K562 (cell line): ENCODE measurements around the gene PARD3. TPM values are rescaled to one million over a fixed set of nuclear protein-coding genes. Genes with fewer than 3 reads are reported as not detected.

ENCODE experiments used
- ATAC-seq: fragments of 200-7000 bp; cut with Tn5 transposase; 3 replicates; pipeline ENCODE4 v1.9.1; 2020; ENCODE audit warnings: moderate library complexity
- BruUV-seq: library from RNA; stranded (reverse); fragments of 400-500 nt; replicated peaks from 2 replicates; lab custom pipeline; 2021; lab: Mats Ljungman, UMichigan
- CTCF ChIA-PET: fragments of 300-600 bp; formaldehyde crosslinking; extraction: SDS; loops from one replicate; lab custom pipeline; 2021; ENCODE audit warnings: low intra/inter-chr PET ratio; lab: Yijun Ruan, JAX
- POLR2A ChIA-PET: fragments of 300-600, 350-650 bp; sonication (Branson Sonifier 250); formaldehyde crosslinking; extraction: SDS; loops from one replicate; lab custom pipeline; 2021; ENCODE audit warnings: antibody characterized with exemption, inconsistent platforms; lab: Yijun Ruan, JAX
- DNase-seq, 4 experiments: peaks; one replicate each; pipeline versions ENCODE4 v3.0.0 to v3.0.0-alpha.2; 2011 to 2018; ENCODE audit warnings: low spot score in 3 of 4, mixed read lengths in 3 of 4; ENCODE audit errors: extremely low read depth in 1 of 4
- FAIRE-seq: peaks from 2 replicates; lab custom pipeline; 2011; peaks lifted over from hg19 to GRCh38; lab: Jason Lieb, UNC
- H2AFZ ChIP-seq: 2 replicates; pipeline ENCODE4 v1.6.0; 2011; ENCODE audit warnings: low read depth, low read length, control low read depth, inconsistent platforms
- H3K27ac ChIP-seq: fragments of 200-600 bp; 3 replicates; pipeline ENCODE4 v1.8.0; 2011; ENCODE audit warnings: low read depth, mild to moderate bottlenecking, control low read depth, inconsistent platforms, low read length, moderate library complexity, mixed read lengths; ENCODE audit errors: extremely low read depth
- H3K27me3 ChIP-seq, 2 experiments: fragments of 300-600 bp in 1 of 2; 2 replicates in 1 of 2; 3 replicates in 1 of 2; pipeline versions ENCODE4 v1.6.0 to v1.8.0; 2011; ENCODE audit warnings: inconsistent platforms in 2 of 2, low read length in 2 of 2, mild to moderate bottlenecking in 1 of 2, mixed read lengths in 1 of 2, moderate library complexity in 1 of 2; ENCODE audit not compliant: control insufficient read depth in 2 of 2, insufficient read depth in 2 of 2
- H3K36me3 ChIP-seq: fragments of 300-600 bp; 3 replicates; pipeline ENCODE4 v1.8.0; 2011; ENCODE audit warnings: mild to moderate bottlenecking, low read length, inconsistent platforms; ENCODE audit not compliant: control insufficient read depth, insufficient read depth
- H3K4me1 ChIP-seq, 2 experiments: fragments of 200-600 bp in 1 of 2; replicated peaks in 1 of 2; 2 replicates in 1 of 2; 3 replicates in 1 of 2; pipeline versions ENCODE4 v1.5.1 to v1.8.0; 2011; ENCODE audit warnings: inconsistent platforms in 2 of 2, low read length in 2 of 2, mild to moderate bottlenecking in 1 of 2, mixed read lengths in 1 of 2, moderate library complexity in 1 of 2; ENCODE audit not compliant: control insufficient read depth in 2 of 2, insufficient read depth in 2 of 2
- H3K4me2 ChIP-seq: 2 replicates; pipeline ENCODE4 v1.6.1; 2011; ENCODE audit warnings: low read length, control low read depth, inconsistent platforms, mixed read lengths; ENCODE audit not compliant: insufficient read depth
- H3K4me3 ChIP-seq: fragments of 200-600 bp; sonication (generic), shearing (Covaris generic); 2 replicates; pipeline ENCODE4 v1.5.1; 2016; ENCODE audit warnings: control low read depth, inconsistent platforms
- H3K79me2 ChIP-seq: fragments of 200-600 bp; 3 replicates; pipeline ENCODE4 v1.8.0; 2011; ENCODE audit warnings: low read length, inconsistent platforms; ENCODE audit not compliant: control insufficient read depth, insufficient read depth
- H3K9ac ChIP-seq, 2 experiments: 2 replicates each; pipeline versions ENCODE4 v1.6.0 to v1.6.1; 2011; ENCODE audit warnings: low read depth in 2 of 2, low read length in 2 of 2, control low read depth in 1 of 2, inconsistent platforms in 1 of 2, mild to moderate bottlenecking in 1 of 2, mixed read lengths in 1 of 2; ENCODE audit not compliant: insufficient read depth in 1 of 2
- H3K9me1 ChIP-seq: one replicate; pipeline ENCODE4 v1.6.0; 2011; ENCODE audit warnings: inconsistent platforms, mild to moderate bottlenecking, low read length, moderate library complexity; ENCODE audit not compliant: control insufficient read depth, insufficient read depth
- H3K9me3 ChIP-seq: replicated peaks from 2 replicates; pipeline ENCODE4 v1.5.1; 2011; ENCODE audit warnings: low read depth, low read length, inconsistent platforms; ENCODE audit not compliant: control insufficient read depth, insufficient read depth
- H4K20me1 ChIP-seq: replicated peaks from 2 replicates; pipeline ENCODE4 v1.6.1; 2011; ENCODE audit warnings: low read length, inconsistent platforms, mixed read lengths; ENCODE audit not compliant: control insufficient read depth, insufficient read depth
- BRD9 ChIP-seq: fragments of 450-650 bp; IDR thresholded peaks from 2 replicates; pipeline ENCODE4 v1.6.1; 2018; ENCODE audit warnings: low read depth; ENCODE audit not compliant: partially characterized antibody
- GTF2E2 ChIP-seq: fragments of 200-800 bp; sonication (Bioruptor generic); IDR thresholded peaks from 2 replicates; pipeline ENCODE4 v1.6.1; 2016; ENCODE audit warnings: missing genetic modification characterization, missing compliant biosample characterization
- MAZ ChIP-seq, 2 experiments: fragments of 450-650 bp in 1 of 2; sonication (generic) in 1 of 2; formaldehyde crosslinking; IDR thresholded peaks in 1 of 2; conservative IDR thresholded peaks in 1 of 2; 2 replicates each; pipeline versions ENCODE4 v1.4.0 to v1.5.0; 2020; ENCODE audit warnings: mild to moderate bottlenecking in 1 of 2, missing genetic modification reagents in 1 of 2
- NCOA6 ChIP-seq: fragments of 450-650 bp; IDR thresholded peaks from 2 replicates; pipeline ENCODE4 v1.6.1; 2017; ENCODE audit warnings: mild to moderate bottlenecking
- POLR2A ChIP-seq: fragments of 450-650 bp; conservative IDR thresholded peaks from 2 replicates; pipeline ENCODE4 v1.6.1; 2016
- RBFOX2 ChIP-seq: fragments of 200-400 bp; formaldehyde crosslinking; IDR thresholded peaks from 2 replicates; pipeline ENCODE4 v1.6.1; 2017; ENCODE audit warnings: low read depth, mild to moderate bottlenecking, low read length, moderate library complexity
- STAG1 ChIP-seq: sonication (generic); formaldehyde crosslinking; IDR thresholded peaks from 2 replicates; pipeline ENCODE4 v1.5.0; 2020; ENCODE audit warnings: missing genetic modification reagents, borderline replicate concordance
- TBP ChIP-seq: optimal IDR thresholded peaks from 2 replicates; pipeline ENCODE3; 2011; ENCODE audit warnings: low read depth, low read length, improper control_type of control experiment
- ZBED1 ChIP-seq: IDR thresholded peaks from 2 replicates; pipeline ENCODE4 v1.6.1; 2014
- ZBTB7A ChIP-seq: IDR thresholded peaks from 2 replicates; pipeline ENCODE4 v1.6.1; 2011; ENCODE audit warnings: low read depth, mild to moderate bottlenecking, low read length, moderate library complexity, borderline replicate concordance; ENCODE audit not compliant: control insufficient read depth
- ZFP30 ChIP-seq: fragments of 250-450 bp; sonication (Bioruptor Pico); IDR thresholded peaks from 2 replicates; pipeline ENCODE4 v1.8.0; 2022; ENCODE audit warnings: moderate library complexity, mild to moderate bottlenecking, inconsistent platforms, borderline replicate concordance
- ZFP36 ChIP-seq: fragments of 150-350 bp; IDR thresholded peaks from 2 replicates; pipeline ENCODE4 v1.6.1; 2018; ENCODE audit warnings: low read length, low read depth; ENCODE audit not compliant: partially characterized antibody
- ZNF444 ChIP-seq: fragments of 250-450 bp; sonication (Bioruptor Pico); IDR thresholded peaks from 2 replicates; pipeline ENCODE4 v1.4.0; 2020; ENCODE audit warnings: mild to moderate bottlenecking, moderate library complexity
- ZNF764 ChIP-seq: fragments of 250-450 bp; sonication (Bioruptor Pico); IDR thresholded peaks from 2 replicates; pipeline ENCODE4 v1.4.0; 2020; ENCODE audit warnings: low read depth, mild to moderate bottlenecking, moderate library complexity
- WGBS: fragments of 100-300 bp; shearing (Covaris generic); methylation state at CpG from one replicate; pipeline ENCODE4 v1.1.6; 2016; ENCODE audit warnings: low coverage, mixed read lengths; ENCODE audit not compliant: insufficient coverage; ENCODE audit errors: missing lambda C conversion rate; 5-methylcytosine and 5-hydroxymethylcytosine counted together
- in situ Hi-C: fragments of 300-500 bp; cut with MboI; formaldehyde crosslinking; loops from 4 replicates; pipeline ENCODE4 v1.15.0; 2018; ENCODE audit warnings: inconsistent platforms, mixed read lengths
- intact Hi-C: fragments of 100-400 bp; cut with micrococcal nuclease; formaldehyde crosslinking; loops from 2 replicates; pipeline ENCODE4 v1.14.2; 2022
- polyA plus RNA-seq, 8 experiments: library from polyadenylated mRNA; depleted of rRNA in 4 of 8; stranded (reverse) in 5 of 8; unstranded in 3 of 8; fragments of >200 nt; fragmentation: Nextera tagmentation in 2 of 8; fragmentation: Illumina TruSeq in 1 of 8; extraction: Ambion mirVana in 2 of 8; extraction: Trizol in 1 of 8; gene quantifications; 2 replicates each; pipeline versions ENCODE4 v1.2.1 to v1.2.3, GENCODE V29; 2011 to 2014; ENCODE audit warnings: inconsistent platforms in 1 of 8, missing spikeins in 1 of 8
- total RNA-seq, 7 experiments: library from RNA; depleted of rRNA in 6 of 7; stranded (reverse); fragments of >200 nt in 6 of 7; fragmentation: Illumina TruSeq in 2 of 7; extraction: Trizol in 2 of 7; gene quantifications; 2 replicates each; pipeline versions ENCODE4 v1.2.1 to v1.2.3, GENCODE V29; 2011 to 2021; ENCODE audit warnings: low replicate concordance in 1 of 7
- TF ChIP-seq, protein P1 (sequence below): sonication (generic); formaldehyde crosslinking; IDR thresholded peaks from 2 replicates; pipeline ENCODE4 v1.8.0; 2022; ENCODE audit warnings: mild to moderate bottlenecking, missing genetic modification reagents
- TF ChIP-seq, protein P2 (sequence below), 2 experiments: fragments of 450-650 bp; IDR thresholded peaks; 2 replicates each; pipeline ENCODE4 v1.6.1; 2018; ENCODE audit warnings: mild to moderate bottlenecking in 2 of 2, low read depth in 1 of 2; ENCODE audit not compliant: partially characterized antibody in 2 of 2
- TF ChIP-seq, protein P3 (sequence below): sonication (generic); formaldehyde crosslinking; IDR thresholded peaks from 2 replicates; pipeline ENCODE4 v1.8.0; 2023; ENCODE audit warnings: mild to moderate bottlenecking, missing genetic modification reagents

Gene PARD3
- total and polyA plus RNA-seq, 9 of the 15 experiments (the other 6 are each of a cell fraction or from before 2014, with no cell fraction given): 2.7 to 11.7 (median 7.7) TPM

DNA sequence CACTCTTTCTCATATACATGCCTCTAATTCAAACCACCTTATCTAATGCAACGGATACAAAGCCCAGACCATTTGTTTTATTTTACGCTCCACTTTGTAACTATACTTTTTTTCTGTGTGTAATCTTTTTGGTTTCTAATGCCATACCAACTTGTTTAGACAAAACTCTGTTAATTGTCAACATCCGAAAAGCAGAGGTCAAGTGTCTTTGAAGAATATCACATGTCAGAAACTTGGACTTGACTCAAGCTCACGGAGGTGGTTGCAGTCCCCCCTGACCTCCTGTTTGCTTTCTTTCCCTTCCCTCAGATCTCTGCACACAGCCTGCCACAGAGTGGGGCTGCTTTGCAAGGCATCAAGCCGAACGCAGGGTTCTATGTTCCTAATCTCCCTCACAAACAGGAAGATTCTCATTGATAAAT is 698.9 kb downstream of the PARD3 start:
- Histone ChIP-seq H4K20me1 (no peaks in the 10 kb centered on the region), H3K27me3 (peaks cover 6 to 18% of the 10 kb centered on the region in 2 experiments; a peak in 3 of 5 replicates), H3K4me3 (no peak overlapping the region), H3K79me2 (no peaks in the 10 kb centered on the region), H3K9ac (no peak overlapping the region), H3K36me3 (no peaks in the 10 kb centered on the region), H3K9me3 (no peaks in the 10 kb centered on the region), H3K4me2 (no peak overlapping the region), H3K27ac (no peak overlapping the region), H2AFZ (no peak overlapping the region), H3K9me1 (no peaks in the 10 kb centered on the region), H3K4me1 (peaks cover 0 to 4% of the 10 kb centered on the region in 2 experiments; a peak in 1 of 5 replicates)
- no peak for FAIRE-seq
- ChIA-PET CTCF (no interaction called here), POLR2A (no interaction called here)
- DNase-seq: no peak
- ATAC-seq: no peak
- intact Hi-C loops (no loop called here), in situ Hi-C loops (no loop called here)
- 1% methylated on average over 4 of the region's 6 CpGs for WGBS
- no TSS peak for BruUV-seq
- TF ChIP-seq NCOA6 (no peak), GTF2E2 (tag) (no peak), BRD9 (no peak), ZBED1 (no peak), ZNF764 (CRISPR knock-in tag) (no peak), ZFP30 (CRISPR knock-in tag) (no peak), ZBTB7A (no peak), ZFP36 (no peak), STAG1 (no peak), ZNF444 (CRISPR knock-in tag) (no peak), POLR2A (no peak), MAZ (CRISPR knock-in tag; conservative IDR thresholded peaks at IDR 0.05 in 1 of 2, IDR thresholded peaks at IDR 0.05 in 1 of 2) (no peak), RBFOX2 (no peak), TBP (no peak)
- TF ChIP-seq, protein P1, sequence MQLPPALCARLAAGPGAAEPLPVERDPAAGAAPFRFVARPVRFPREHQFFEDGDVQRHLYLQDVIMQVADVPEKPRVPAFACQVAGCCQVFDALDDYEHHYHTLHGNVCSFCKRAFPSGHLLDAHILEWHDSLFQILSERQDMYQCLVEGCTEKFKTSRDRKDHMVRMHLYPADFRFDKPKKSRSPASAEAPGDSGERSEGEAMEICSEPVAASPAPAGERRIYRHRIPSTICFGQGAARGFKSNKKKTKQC (CRISPR knock-in tag): no peak
- TF ChIP-seq, protein P2, sequence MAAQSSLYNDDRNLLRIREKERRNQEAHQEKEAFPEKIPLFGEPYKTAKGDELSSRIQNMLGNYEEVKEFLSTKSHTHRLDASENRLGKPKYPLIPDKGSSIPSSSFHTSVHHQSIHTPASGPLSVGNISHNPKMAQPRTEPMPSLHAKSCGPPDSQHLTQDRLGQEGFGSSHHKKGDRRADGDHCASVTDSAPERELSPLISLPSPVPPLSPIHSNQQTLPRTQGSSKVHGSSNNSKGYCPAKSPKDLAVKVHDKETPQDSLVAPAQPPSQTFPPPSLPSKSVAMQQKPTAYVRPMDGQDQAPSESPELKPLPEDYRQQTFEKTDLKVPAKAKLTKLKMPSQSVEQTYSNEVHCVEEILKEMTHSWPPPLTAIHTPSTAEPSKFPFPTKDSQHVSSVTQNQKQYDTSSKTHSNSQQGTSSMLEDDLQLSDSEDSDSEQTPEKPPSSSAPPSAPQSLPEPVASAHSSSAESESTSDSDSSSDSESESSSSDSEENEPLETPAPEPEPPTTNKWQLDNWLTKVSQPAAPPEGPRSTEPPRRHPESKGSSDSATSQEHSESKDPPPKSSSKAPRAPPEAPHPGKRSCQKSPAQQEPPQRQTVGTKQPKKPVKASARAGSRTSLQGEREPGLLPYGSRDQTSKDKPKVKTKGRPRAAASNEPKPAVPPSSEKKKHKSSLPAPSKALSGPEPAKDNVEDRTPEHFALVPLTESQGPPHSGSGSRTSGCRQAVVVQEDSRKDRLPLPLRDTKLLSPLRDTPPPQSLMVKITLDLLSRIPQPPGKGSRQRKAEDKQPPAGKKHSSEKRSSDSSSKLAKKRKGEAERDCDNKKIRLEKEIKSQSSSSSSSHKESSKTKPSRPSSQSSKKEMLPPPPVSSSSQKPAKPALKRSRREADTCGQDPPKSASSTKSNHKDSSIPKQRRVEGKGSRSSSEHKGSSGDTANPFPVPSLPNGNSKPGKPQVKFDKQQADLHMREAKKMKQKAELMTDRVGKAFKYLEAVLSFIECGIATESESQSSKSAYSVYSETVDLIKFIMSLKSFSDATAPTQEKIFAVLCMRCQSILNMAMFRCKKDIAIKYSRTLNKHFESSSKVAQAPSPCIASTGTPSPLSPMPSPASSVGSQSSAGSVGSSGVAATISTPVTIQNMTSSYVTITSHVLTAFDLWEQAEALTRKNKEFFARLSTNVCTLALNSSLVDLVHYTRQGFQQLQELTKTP (IDR thresholded peaks at IDR 0.05; ENCODE audit: low read depth in 1 of 2, partially characterized antibody in 2 of 2): no peak
- TF ChIP-seq, protein P3, sequence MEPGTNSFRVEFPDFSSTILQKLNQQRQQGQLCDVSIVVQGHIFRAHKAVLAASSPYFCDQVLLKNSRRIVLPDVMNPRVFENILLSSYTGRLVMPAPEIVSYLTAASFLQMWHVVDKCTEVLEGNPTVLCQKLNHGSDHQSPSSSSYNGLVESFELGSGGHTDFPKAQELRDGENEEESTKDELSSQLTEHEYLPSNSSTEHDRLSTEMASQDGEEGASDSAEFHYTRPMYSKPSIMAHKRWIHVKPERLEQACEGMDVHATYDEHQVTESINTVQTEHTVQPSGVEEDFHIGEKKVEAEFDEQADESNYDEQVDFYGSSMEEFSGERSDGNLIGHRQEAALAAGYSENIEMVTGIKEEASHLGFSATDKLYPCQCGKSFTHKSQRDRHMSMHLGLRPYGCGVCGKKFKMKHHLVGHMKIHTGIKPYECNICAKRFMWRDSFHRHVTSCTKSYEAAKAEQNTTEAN: no peak
